A673 (cell line): ENCODE results near the gene HTR6. TPM values are rescaled to one million over a fixed set of nuclear protein-coding genes. Genes with fewer than 3 reads are reported as not detected.

Source experiments
- BruUV-seq: library from RNA; stranded (reverse); fragments of 400-500 nt; replicated peaks from 2 replicates; lab custom pipeline; 2021; lab: Mats Ljungman, UMichigan
- CTCF ChIA-PET: fragments of 300-600 bp; sonication (Branson Sonifier 250); formaldehyde crosslinking; loops from one replicate; lab custom pipeline; 2022; ENCODE audit warnings: antibody characterized with exemption; lab: Charles Lee
- POLR2A ChIA-PET: fragments of 300-600 bp; sonication (Branson Sonifier 250); formaldehyde crosslinking; loops from one replicate; lab custom pipeline; 2022; ENCODE audit warnings: antibody characterized with exemption; ENCODE audit not compliant: low non-redundant PET; lab: Charles Lee
- DNase-seq: peaks from one replicate; pipeline ENCODE4 v3.0.0-alpha.2; 2015; ENCODE audit warnings: low spot score
- H3K27ac ChIP-seq: fragments of 200-600 bp; sonication (generic); 2 replicates; pipeline ENCODE4 v1.5.1; 2016; ENCODE audit warnings: mixed run types, low read depth, mild to moderate bottlenecking, mixed read lengths, antibody characterized with exemption, low read length; ENCODE audit not compliant: poor library complexity, severe bottlenecking
- H3K27me3 ChIP-seq: fragments of 200-600 bp; sonication (generic); replicated peaks from 2 replicates; pipeline ENCODE4 v1.6.1; 2017; ENCODE audit warnings: mixed run types, low read depth, mild to moderate bottlenecking, mixed read lengths, antibody characterized with exemption, low read length; ENCODE audit not compliant: insufficient read depth, poor library complexity
- H3K36me3 ChIP-seq: fragments of 200-600 bp; sonication (generic); 2 replicates; pipeline ENCODE4 v1.6.1; 2016; ENCODE audit warnings: mixed run types, mild to moderate bottlenecking, mixed read lengths, antibody characterized with exemption, low read length; ENCODE audit not compliant: insufficient read depth, poor library complexity, severe bottlenecking
- H3K4me1 ChIP-seq: fragments of 200-600 bp; sonication (generic); 2 replicates; pipeline ENCODE4 v1.6.1; 2017; ENCODE audit warnings: mixed run types, mild to moderate bottlenecking, mixed read lengths, antibody characterized with exemption, low read length; ENCODE audit not compliant: insufficient read depth, poor library complexity, severe bottlenecking
- H3K4me3 ChIP-seq: fragments of 200-600 bp; sonication (generic); 2 replicates; pipeline ENCODE4 v1.5.1; 2016; ENCODE audit warnings: low read depth, mixed run types, mild to moderate bottlenecking, mixed read lengths, low read length; ENCODE audit not compliant: poor library complexity, severe bottlenecking
- H3K9me3 ChIP-seq: fragments of 200-600 bp; sonication (generic); 2 replicates; pipeline ENCODE4 v1.6.1; 2016; ENCODE audit warnings: mixed run types, low read depth, mild to moderate bottlenecking, mixed read lengths, antibody characterized with exemption, low read length; ENCODE audit not compliant: poor library complexity, severe bottlenecking
- CTCF ChIP-seq: fragments of 300-800, 200-600 bp; sonication (generic); conservative IDR thresholded peaks from 2 replicates; pipeline ENCODE4 v1.5.1; 2017; ENCODE audit warnings: low read depth, mild to moderate bottlenecking, antibody characterized with exemption, low read length, moderate library complexity, mixed read lengths
- EZH2 ChIP-seq: fragments of 200-600 bp; sonication (generic); IDR thresholded peaks from 2 replicates; pipeline ENCODE4 v1.6.1; 2017; ENCODE audit warnings: borderline replicate concordance, low read depth, mild to moderate bottlenecking, mixed read lengths, antibody characterized with exemption, low read length; ENCODE audit not compliant: poor library complexity, severe bottlenecking
- intact Hi-C: fragments of 100-400 bp; cut with micrococcal nuclease; formaldehyde crosslinking; loops from one replicate; pipeline ENCODE4 v1.10.0; 2022; ENCODE audit not compliant: unreplicated experiment
- total RNA-seq: library from RNA; stranded (reverse); gene quantifications from 2 replicates; pipeline ENCODE4 v1.2.3, GENCODE V29; 2021

Gene HTR6
- total RNA-seq, 1 experiment from 2014 or later: not detected

DNA sequence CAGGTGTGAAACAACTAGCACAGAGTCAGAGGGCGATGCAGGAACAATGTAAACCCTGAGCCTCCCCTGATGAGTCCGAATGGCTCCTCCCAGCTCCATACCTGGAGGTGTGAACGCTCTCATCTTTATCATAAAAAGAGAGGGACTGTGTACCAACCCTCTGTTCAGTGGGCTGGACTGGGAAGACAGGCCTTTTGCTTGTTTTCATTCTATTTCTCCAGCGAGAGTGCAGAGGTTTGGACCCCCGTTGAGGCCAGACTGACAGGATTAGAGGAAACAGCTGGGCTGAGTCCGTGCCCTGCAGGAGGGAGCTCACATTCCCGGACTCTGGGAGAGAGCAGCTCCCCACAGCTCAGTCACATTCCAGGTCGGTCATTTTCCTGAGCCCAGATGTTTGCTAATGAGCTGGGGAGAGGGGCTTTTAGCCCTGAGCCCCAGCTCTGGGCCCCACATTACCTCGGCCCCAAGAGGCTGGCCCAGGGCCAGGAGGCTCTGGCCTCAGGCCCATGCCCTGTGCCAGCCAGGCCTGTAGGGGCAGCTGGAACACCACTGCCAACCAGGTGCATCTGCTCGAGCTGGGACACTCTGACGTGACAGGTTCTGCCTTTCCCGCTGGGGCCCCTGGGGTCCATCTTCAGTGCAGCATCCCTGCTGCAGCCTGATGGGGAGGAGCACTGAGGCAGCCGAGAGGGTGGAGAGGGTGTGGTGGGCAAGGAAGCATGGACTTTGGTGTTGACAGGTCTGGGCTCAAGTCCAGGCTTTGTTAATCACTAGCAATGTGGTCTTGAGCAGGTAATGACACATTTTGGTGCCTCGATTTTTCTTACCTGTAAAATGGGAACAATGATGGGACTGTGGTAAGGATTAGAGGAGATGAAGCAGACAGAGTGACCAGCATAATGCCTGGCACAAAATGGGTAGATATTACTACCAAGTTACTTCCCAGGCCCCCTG lies 24.0 kb upstream of the HTR6 start:
- Histone ChIP-seq H3K9me3 (no peaks in the 10 kb centered on the region), H3K4me1 (peaks cover 13% of the 10 kb centered on the region), H3K36me3 (no peaks in the 10 kb centered on the region), H3K27me3 (no peaks in the 10 kb centered on the region), H3K4me3 (no peak overlapping the region), H3K27ac (no peak overlapping the region)
- ChIA-PET POLR2A (no interaction called here), CTCF (interaction anchor here (0.6 to 1.3 kb wide), 2 partner anchors 10 kb away, joined by 3 to 4 read pairs; no protein-coding TSS in a partner anchor)
- DNase-seq: peak; percentile 86
- intact Hi-C loops: no loop called here
- no TSS peak for BruUV-seq
- TF ChIP-seq CTCF (no peak), EZH2 (no peak)

DNA sequence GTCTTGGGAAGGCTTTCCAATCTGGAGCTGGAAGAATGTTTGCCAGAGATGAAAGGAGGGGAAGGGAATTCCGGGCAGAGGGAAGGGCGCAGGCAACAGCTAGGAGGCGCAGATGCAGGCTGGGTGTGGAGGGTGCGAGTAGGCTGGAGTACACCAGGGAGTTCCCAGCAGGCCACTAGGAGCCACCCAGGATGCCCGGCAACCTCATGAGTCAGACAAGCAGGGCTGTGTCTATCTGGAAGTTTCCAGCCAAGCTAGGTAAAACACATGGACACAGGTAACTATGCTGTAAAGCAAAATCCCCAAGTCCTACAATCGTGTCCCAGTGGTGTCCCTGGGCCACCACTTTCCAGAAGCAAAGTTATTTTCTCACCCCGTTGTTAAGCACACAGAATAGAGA lies 21.6 kb upstream of the HTR6 start:
- no TSS peak for BruUV-seq
- POLR2A ChIA-PET: no interaction called here

More for the DNA sequence above, 21.6 kb upstream of the HTR6 start:
- no peaks in the 10 kb centered on the region for H3K36me3 ChIP-seq
- intact Hi-C loops: no loop called here
- TF ChIP-seq CTCF (no peak), EZH2 (no peak)
- H3K9me3 ChIP-seq: no peaks in the 10 kb centered on the region
- no peak overlapping the region for H3K27ac ChIP-seq
- H3K4me3 ChIP-seq: peak overlapping the region; percentile 66
- no peak for DNase-seq
- CTCF ChIA-PET: interaction anchor here (2.0 kb wide), 1 partner anchor 10 kb away, joined by 9 read pairs; no protein-coding TSS in a partner anchor
- peaks cover 13% of the 10 kb centered on the region for H3K4me1 ChIP-seq
- H3K27me3 ChIP-seq: no peaks in the 10 kb centered on the region
